Natural killer cell (primary cell): ENCODE data around the gene ADGRV1. TPM values are rescaled to one million over a fixed set of nuclear protein-coding genes. Genes with fewer than 3 reads are reported as not detected.
A peak's percentile ranks its signal among the peaks of the same experiment; 100 is the strongest.

Experiments used
- ATAC-seq, 3 donors: fragments of 150-1000 bp in 2 of 3; fragments of 200-7000 bp in 1 of 3; cut with Tn5 transposase; 1 replicate in 1 of 3; 2 replicates in 2 of 3; pipeline ENCODE4 v1.10.0; 2021; ENCODE audit warnings: mild to moderate bottlenecking in 2 of 3, moderate library complexity in 2 of 3
- DNase-seq, 2 donors: peaks; one replicate each; pipeline versions ENCODE4 v3.0.0 to v3.0.0-alpha.2; 2013 to 2021; ENCODE audit warnings: mixed read lengths in 1 of 2
- H3K27ac ChIP-seq: one replicate; pipeline ENCODE4 v1.5.1; 2013; ENCODE audit warnings: mild to moderate bottlenecking, low read length
- H3K27me3 ChIP-seq: one replicate; pipeline ENCODE4 v1.6.1; 2013; ENCODE audit warnings: low read length; ENCODE audit not compliant: control insufficient read depth, insufficient read depth
- H3K36me3 ChIP-seq: one replicate; pipeline ENCODE4 v1.6.1; 2013; ENCODE audit warnings: low read length; ENCODE audit not compliant: control insufficient read depth, insufficient read depth
- H3K4me1 ChIP-seq: one replicate; pipeline ENCODE4 v1.6.1; 2013; ENCODE audit warnings: low read length; ENCODE audit not compliant: control insufficient read depth, insufficient read depth
- H3K4me3 ChIP-seq: one replicate; pipeline ENCODE4 v1.5.1; 2013; ENCODE audit warnings: low read length
- H3K9me3 ChIP-seq: one replicate; pipeline ENCODE4 v1.6.1; 2013; ENCODE audit warnings: low read length; ENCODE audit not compliant: control insufficient read depth, insufficient read depth
- H3K27ac Mint-ChIP-seq, 2 donors: one replicate each; pipeline ENCODE4 v1.8.0; 2022; ENCODE audit warnings: mild to moderate bottlenecking in 2 of 2, mixed read lengths in 2 of 2, moderate library complexity in 1 of 2
- H3K27me3 Mint-ChIP-seq, 2 donors: one replicate each; pipeline ENCODE4 v1.8.0; 2022; ENCODE audit warnings: low read depth in 2 of 2, mixed read lengths in 2 of 2
- H3K36me3 Mint-ChIP-seq: one replicate; pipeline ENCODE4 v1.8.0; 2022; ENCODE audit warnings: mixed read lengths
- H3K4me1 Mint-ChIP-seq, 2 donors: one replicate each; pipeline ENCODE4 v1.8.0; 2022; ENCODE audit warnings: mixed read lengths in 2 of 2
- H3K4me3 Mint-ChIP-seq: one replicate; pipeline ENCODE4 v1.8.0; 2022; ENCODE audit warnings: mild to moderate bottlenecking, moderate library complexity, mixed read lengths
- H3K9me3 Mint-ChIP-seq, 2 donors: one replicate each; pipeline ENCODE4 v1.8.0; 2022; ENCODE audit warnings: mixed read lengths in 2 of 2
- CTCF ChIP-seq: fragments of 200-600 bp; IDR thresholded peaks from one replicate; pipeline ENCODE4 v1.8.0; 2022; ENCODE audit warnings: antibody characterized with exemption
- WGBS: methylation state at CpG from one replicate; pipeline ENCODE4 v1.1.7; 2013; ENCODE audit warnings: missing lambda C conversion rate; ENCODE audit not compliant: insufficient coverage; 5-methylcytosine and 5-hydroxymethylcytosine counted together
- intact Hi-C: fragments of 100-400 bp; cut with micrococcal nuclease; formaldehyde crosslinking; loops from one replicate; pipeline ENCODE4 v1.14.2; 2022
- total RNA-seq, 4 donors: library from RNA; stranded (reverse); fragments of 120-200 nt in 1 of 4; gene quantifications; one replicate each; pipeline versions ENCODE4 v1.2.3 to v1.2.4, GENCODE V29; 2013 to 2022

ADGRV1 gene
- total RNA-seq, 3 donors from 2014 or later (not counting 1 experiment from before 2014, with no cell fraction given), result 0.50 to 0.71 TPM; not detected in 1

DNA sequence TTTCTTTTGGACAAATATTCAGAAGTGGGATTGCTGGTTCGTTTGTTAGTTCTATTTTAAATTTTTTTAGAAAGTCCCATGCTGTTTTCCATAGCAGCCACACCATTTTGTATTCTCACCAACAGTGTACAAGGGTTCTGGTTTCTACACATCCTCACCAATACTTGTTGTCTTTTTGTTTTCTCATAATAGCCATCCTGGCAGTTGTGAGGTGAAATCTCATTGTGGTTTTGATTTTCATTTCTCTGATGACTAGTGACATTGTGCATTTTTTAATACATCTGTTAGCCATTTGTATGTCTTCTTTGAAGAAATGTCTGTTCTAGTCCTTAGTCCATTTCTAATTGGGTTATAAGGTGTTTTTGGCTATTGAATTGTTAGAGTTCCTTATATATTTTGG, 610.3 kb downstream of the ADGRV1 start:
- no peak for TF ChIP-seq CTCF
- Histone ChIP-seq H3K4me1 (no peaks in the 10 kb centered on the region), H3K4me3 (no peak overlapping the region), H3K27ac (no peak overlapping the region), H3K36me3 (no peaks in the 10 kb centered on the region), H3K27me3 (no peaks in the 10 kb centered on the region), H3K9me3 (no peaks in the 10 kb centered on the region)
- no peak for DNase-seq
- peaks cover 7% of the 10 kb centered on the region for H3K36me3 Mint-ChIP-seq
- peaks cover 0 to 7% of the 10 kb centered on the region in 2 donors for H3K27me3 Mint-ChIP-seq
- no peak for ATAC-seq
- intact Hi-C loops, result loop anchor here (10.0 kb wide), 2 partner anchors 116 to 224 kb away; no protein-coding TSS in a partner anchor
- H3K27ac Mint-ChIP-seq, result no peak overlapping the region
- peaks cover 7 to 14% of the 10 kb centered on the region in 2 donors for H3K4me1 Mint-ChIP-seq
- no peak overlapping the region for H3K4me3 Mint-ChIP-seq
- no peaks in the 10 kb centered on the region for H3K9me3 Mint-ChIP-seq
- WGBS, result 100% methylated on average over 1 of the region's 1 CpG

GRCh38 chr5:91170266-91170665, 611.7 kb downstream of the ADGRV1 start:
- no peak overlapping the region for H3K27ac Mint-ChIP-seq
- no peak overlapping the region for H3K27ac ChIP-seq
- peak in 1 of 3 donors; percentile 54 for ATAC-seq

DNA sequence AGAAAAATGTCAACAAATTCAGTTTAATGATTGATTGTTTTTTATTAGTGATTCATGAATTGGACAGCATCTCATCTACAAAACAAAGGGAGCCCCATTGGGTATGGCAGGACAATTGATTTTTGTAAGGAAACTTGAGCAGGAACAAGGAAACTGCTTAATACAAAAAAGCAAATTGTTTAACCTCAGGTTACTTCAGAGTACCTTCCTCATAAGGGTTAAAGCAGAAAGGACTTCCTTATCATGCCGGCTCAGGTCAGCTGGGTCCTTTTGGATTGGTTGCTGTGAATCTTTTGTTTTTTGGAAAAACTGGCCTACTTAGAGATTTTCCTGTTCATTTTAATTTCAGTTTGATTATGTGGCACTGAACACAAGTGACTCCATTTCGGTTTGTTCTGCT, 612.7 kb downstream of the ADGRV1 start:
- no peak overlapping the region for H3K27ac Mint-ChIP-seq
- intact Hi-C loops, result no loop called here
- Histone ChIP-seq H3K27ac (no peak overlapping the region), H3K36me3 (no peaks in the 10 kb centered on the region), H3K4me3 (no peak overlapping the region), H3K27me3 (no peaks in the 10 kb centered on the region), H3K4me1 (no peaks in the 10 kb centered on the region), H3K9me3 (no peaks in the 10 kb centered on the region)
- no peak for DNase-seq
- H3K4me3 Mint-ChIP-seq, result no peak overlapping the region
- peaks cover 13 to 30% of the 10 kb centered on the region in 2 donors for H3K4me1 Mint-ChIP-seq
- H3K27me3 Mint-ChIP-seq, result peaks cover 0 to 7% of the 10 kb centered on the region in 2 donors
- no peak for TF ChIP-seq CTCF
- peaks cover 7% of the 10 kb centered on the region for H3K36me3 Mint-ChIP-seq
- H3K9me3 Mint-ChIP-seq, result no peaks in the 10 kb centered on the region
- ATAC-seq, result no peak
- 91% methylated on average over 1 of the region's 2 CpGs for WGBS

More at GRCh38 chr5:91170266-91170665, 611.7 kb downstream of the ADGRV1 start:
- H3K4me3 Mint-ChIP-seq, result no peak overlapping the region
- H3K4me1 ChIP-seq, result no peaks in the 10 kb centered on the region
- no peak overlapping the region for H3K4me3 ChIP-seq
- H3K36me3 Mint-ChIP-seq, result peaks cover 7% of the 10 kb centered on the region
- peaks cover 7 to 19% of the 10 kb centered on the region in 2 donors for H3K4me1 Mint-ChIP-seq
- no peaks in the 10 kb centered on the region for H3K36me3 ChIP-seq
- peaks cover 0 to 7% of the 10 kb centered on the region in 2 donors for H3K27me3 Mint-ChIP-seq
- H3K27me3 ChIP-seq, result no peaks in the 10 kb centered on the region
- DNase-seq, result no peak
- no peaks in the 10 kb centered on the region for H3K9me3 ChIP-seq
- intact Hi-C loops, result no loop called here
- H3K9me3 Mint-ChIP-seq, result no peaks in the 10 kb centered on the region
- WGBS, result no CpG with 5 or more reads among the region's 1 CpG
- no peak for TF ChIP-seq CTCF

- intact Hi-C loops, result no loop called here
Observed at GRCh38 chr5:91174396-91174795, 615.8 kb downstream of the ADGRV1 start.

More at GRCh38 chr5:91174396-91174795, 615.8 kb downstream of the ADGRV1 start:
- Histone ChIP-seq H3K4me3 (no peak overlapping the region), H3K9me3 (no peaks in the 10 kb centered on the region), H3K36me3 (no peaks in the 10 kb centered on the region), H3K27me3 (no peaks in the 10 kb centered on the region), H3K4me1 (no peaks in the 10 kb centered on the region), H3K27ac (no peak overlapping the region)
- H3K36me3 Mint-ChIP-seq, result peaks cover 7% of the 10 kb centered on the region
- H3K4me3 Mint-ChIP-seq, result no peak overlapping the region
- TF ChIP-seq CTCF, result no peak
- DNase-seq (no peak), ATAC-seq (no peak)
- peaks cover 13 to 31% of the 10 kb centered on the region in 2 donors for H3K4me1 Mint-ChIP-seq
- no peaks in the 10 kb centered on the region for H3K9me3 Mint-ChIP-seq
- H3K27ac Mint-ChIP-seq, result no peak overlapping the region
- H3K27me3 Mint-ChIP-seq, result peaks cover 0 to 7% of the 10 kb centered on the region in 2 donors
